ENCODE results near the gene COPS9.

The COPS9 gene

DNA sequence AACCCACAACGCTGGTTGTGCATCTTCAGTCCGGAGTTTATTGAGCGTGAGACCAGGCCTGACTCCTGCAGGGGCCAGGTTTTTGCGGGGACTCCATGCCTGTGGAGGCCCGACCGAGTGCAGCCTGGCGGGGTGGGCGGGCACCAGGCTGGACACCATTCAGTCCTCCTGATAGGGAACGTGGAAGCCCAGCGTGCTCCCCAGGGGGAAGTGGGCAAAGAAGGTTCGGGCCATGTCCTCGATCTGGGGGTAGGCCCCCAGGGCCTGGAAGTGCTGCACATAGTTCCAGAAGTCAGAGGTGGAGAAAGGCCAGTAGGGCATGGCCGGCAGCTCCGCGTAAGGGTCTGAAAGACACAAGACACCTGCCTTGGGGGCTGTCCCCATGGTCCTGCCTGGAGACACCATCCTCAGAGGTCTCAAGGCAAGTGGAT, 2.9 kb upstream of the COPS9 start:
- intact Hi-C loops (cut with DNase I): loop anchor here (5.0 kb wide), 1 partner anchor 117 kb away; no protein-coding TSS in a partner anchor
- peak in 4 of 10 donors; percentile 10 to 77 (median 68) for DNase-seq

DNA sequence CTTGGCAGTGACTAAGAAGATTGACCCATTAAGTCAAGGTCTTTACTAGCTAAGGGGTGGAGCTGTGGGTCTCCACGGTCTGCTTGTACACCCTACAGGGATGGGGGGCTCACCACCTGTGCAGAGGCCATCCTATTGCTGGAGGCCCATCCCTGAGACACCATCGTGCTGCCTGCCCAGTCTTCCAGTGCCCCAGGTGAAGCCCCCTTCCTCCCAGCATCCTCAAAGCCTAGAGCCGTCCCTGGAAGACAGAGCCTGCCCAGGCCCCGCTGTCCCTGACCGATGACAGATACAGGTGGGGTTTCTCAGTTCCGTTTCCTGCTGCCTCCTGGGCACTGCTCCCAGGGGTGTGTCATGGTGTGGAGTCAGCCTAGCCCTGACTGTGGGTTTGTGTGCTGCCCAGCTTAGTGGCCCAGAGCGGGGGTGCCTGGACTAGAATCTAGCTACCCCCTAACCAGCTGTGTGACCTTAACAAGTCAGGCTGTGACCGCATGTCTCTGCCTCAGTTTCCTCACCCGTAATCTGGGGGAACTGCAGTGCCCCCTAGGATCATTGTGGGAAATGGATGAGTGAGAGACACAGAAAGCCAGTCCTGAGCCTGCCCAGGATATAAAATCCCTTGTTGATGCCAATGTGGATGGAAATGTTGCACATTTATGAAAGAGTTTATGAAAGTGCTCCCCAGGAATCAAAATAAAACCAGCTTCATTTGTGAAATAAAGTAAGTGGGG, 2.3 kb upstream of the COPS9 start:
- intact Hi-C loops (cut with DNase I): loop anchor here (5.0 kb wide), 1 partner anchor 116 kb away; no protein-coding TSS in a partner anchor
- DNase-seq: peak in 3 of 10 donors; percentile 35 to 57 (median 57)

DNA sequence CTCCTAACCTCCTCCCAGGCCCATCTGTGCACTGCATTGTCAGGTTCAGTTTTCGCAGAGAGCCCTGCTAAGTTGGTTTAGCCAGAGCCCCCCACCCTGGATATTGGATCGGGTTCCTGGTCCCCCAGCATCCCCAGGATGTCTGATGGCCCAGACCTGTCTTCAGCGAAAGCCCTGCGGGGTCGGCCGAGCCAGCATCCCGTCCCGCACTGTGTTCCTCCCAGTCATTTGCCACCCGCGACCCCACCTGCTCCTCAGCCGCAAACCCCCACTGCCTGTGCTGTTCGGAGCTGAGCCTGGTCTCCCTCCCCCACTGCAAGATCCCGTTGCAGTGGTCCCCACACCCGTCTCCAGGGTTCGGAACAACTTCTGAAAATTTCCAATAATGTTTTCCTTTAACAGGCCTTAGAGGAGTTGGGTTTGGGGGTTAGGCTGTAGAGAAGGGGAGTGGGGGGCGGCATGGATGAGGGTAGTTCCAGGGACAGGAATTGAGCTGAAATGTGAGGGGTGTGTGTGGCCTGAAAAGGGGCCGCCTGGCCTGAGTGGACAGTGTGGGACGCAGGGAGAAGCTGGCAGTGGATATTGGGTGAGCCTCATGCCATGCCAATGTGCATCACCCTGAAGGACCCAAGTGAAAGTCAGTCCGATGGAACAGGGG, 1.6 kb upstream of the COPS9 start:
- intact Hi-C loops (cut with DNase I): loop anchor here (5.0 kb wide), 1 partner anchor 115 kb away; no protein-coding TSS in a partner anchor
- peak in 3 of 10 donors; percentile 54 to 81 (median 66) for DNase-seq

DNA sequence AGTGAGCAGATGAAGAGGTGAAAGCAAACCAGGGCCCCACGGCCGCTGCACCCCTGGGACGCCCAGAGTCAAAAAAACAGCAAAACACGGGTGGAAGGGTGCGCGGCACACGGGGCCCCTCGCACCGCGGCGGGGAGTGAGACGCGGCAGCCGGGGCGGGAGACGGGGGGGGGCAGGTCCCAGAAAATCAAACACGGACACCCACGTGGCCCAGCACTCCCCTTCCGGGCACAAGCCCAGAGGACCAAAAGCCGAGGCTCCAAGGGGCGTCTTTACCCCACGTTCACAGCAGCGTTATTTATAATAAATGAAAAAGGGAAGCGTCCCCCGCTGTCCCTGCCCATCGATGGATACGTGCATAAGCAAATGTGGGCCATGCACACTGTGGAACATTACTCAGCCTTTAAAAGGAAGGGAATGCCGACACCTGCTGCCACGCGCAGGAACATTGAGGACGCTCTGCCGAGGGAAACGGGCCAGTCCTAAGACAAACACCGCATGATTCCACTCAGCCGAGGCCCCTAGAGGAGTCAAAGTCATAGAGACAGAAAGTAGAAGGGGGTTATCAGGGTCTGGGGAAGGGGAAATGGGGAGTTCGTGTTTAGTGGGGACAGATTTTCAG, 677 bp upstream of the COPS9 start:
- intact Hi-C loops (cut with DNase I): loop anchor here (5.0 kb wide), 1 partner anchor 114 kb away; no protein-coding TSS in a partner anchor
- DNase-seq: peak in 3 of 10 donors; percentile 69 to 74 (median 74)

DNA sequence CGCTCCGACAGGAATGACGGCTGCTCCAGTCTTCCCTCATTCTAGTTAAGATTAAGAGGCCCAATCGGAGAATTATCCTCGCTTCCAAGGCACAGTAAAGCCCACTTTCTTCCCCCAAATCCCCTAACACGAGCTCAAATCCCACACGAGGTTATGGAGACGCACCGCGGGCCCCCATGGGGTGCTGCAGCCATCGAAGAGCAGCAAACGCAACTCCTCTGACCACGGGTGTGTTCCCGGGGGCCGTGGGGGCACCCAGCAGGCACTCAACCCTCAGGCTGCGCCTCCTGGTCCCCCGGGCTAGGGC, 446 bp downstream of the COPS9 start:
- no peak for DNase-seq
- intact Hi-C loops (cut with DNase I): loop anchor here (5.0 kb wide), 1 partner anchor 113 kb away; no protein-coding TSS in a partner anchor

DNA sequence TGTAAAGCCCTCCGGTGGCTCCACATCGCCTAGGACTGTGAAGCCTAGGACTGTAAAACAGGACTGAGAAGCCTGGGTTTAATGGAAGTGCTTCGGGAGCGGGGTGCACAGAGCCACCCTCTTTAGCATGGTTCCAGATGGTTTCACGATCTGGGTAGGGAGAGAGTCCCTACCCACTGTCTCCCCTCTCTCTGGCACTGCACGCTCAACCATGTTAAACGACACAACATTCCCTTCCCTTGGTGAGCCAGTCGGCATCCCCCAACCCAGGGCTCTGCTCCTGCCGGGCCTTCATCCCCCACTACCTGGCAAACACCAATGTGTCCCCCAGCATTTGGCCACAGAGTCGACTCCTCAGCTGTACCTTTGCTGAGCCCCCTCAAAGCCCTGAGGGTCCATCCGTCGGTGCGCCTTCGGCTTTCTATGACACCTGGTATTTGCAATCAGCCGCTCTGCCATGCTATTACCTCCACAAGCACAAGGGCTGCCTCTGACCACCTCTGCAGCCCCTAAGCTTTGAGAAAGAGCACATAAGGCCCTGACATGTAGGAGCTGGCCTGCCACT, 1.1 kb downstream of the COPS9 start:
- DNase-seq: peak in 1 of 10 donors; percentile 79
- intact Hi-C loops (cut with DNase I): loop anchor here (5.0 kb wide), 1 partner anchor 113 kb away; no protein-coding TSS in a partner anchor

DNA sequence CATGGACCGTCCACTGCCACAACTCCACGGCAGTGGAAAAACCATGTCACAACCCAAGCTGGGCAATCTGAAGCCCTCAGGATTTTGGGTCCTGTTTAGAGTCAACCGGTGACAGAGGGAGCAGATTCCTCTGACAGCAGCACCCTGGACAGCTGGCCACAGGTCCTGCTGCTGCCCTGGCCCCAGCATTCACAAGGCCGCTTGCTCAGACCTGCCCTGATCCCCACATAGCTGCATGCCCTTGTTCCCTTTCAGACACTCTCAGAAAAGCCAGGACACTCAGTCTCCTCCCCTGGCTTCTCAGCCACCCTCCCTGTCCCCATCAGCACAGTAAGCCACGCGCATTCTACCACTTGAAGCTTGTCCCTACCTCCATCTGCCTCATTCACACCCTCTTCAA, 1.6 kb downstream of the COPS9 start:
- intact Hi-C loops (cut with DNase I): no loop called here
- no peak for DNase-seq

DNA sequence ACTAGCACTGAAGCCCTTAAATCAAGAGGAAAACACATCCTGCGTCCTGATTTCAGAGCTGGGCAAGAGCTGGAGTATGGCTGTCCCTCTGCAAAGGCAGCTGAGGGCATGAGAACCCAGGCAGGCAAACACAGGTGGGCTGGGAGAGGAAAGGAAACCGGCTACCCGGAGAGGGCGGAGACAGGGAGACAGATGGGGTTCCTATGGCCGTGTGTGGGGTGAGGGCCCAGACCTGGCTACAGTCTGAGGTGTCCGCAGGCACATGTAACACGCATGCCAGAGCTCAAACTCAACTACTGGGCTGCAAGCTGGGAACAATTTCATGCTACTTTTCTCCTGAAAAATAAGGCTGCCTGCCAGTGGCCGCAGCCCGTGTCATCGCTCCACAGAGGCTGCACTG, 2.7 kb downstream of the COPS9 start:
- DNase-seq: peak in 1 of 10 donors; percentile 70
- intact Hi-C loops (cut with DNase I): no loop called here

DNA sequence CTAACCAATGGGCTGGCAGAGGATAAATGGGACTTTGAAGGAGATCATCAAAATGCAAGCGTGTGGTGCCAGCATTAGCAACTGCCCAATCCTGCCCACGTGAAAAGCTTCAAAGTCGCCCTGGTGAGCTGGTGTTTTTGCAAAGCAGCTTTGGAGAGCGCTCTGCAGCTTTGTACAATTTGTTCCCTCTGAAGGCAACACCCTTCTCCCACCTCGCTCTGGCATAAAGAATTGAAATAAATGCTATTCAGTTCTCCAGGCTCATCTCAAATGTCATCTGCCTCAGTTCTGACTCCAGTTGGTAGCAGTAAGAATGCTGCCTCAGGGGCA, 3.5 kb downstream of the COPS9 start:
- intact Hi-C loops (cut with DNase I): no loop called here
- peak in 7 of 10 donors; percentile 45 to 89 (median 64) for DNase-seq

DNA sequence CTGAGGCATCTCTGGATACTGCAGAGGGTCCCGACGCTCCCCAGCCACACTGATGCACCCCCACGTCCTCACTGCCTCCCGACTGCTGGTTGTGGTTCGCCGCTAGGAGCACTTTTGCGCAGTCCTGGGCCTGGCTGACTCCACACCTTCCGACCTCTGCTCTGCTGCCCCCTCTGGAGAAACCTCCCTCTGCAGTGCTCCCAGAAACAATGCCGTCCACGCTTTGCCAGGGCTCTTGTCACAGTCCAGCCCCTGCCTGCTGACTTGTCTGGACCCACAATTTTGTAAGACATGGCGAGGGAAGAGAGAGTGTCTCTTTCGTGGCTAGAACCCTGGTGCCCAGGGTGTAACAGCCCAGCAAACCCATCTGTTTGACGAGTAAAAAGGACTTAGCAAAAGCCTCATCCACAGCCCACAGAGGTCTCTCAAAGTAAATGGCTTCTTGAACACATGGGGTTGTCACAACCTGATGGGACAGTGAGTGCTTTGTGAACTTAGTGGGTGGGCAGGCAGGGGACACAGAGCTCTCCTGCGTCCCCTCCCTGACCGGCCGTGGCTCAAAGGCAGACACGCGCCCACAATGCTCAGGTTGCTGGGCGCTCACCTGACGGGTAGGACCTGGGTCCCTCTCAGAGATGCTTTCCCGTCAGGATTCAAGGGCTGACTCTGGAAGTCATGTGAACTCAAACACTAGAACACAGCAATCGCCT, 4.0 kb downstream of the COPS9 start:
- peak in 4 of 10 donors; percentile 15 to 73 (median 36) for DNase-seq
- intact Hi-C loops (cut with DNase I): no loop called here

DNA sequence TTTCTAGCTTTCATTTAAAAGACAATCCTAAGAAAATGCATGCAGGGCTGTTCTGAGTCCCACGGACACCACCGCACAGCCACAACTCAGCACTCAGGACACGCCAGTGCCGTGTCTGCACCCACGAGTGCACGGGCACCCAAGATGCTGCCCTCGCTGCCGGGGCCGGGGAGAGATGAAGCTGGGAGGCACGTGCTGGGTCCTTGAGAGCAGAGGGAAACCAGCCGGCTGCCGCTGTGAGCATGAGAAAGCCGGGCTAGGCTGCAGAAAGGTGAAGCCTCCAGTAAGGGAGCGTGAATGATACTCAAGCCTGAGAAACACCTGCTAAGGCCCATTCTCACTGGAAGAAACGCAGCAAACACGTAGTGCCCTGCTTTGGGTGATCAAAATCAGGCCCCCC, 4.8 kb downstream of the COPS9 start:
- peak in 4 of 10 donors; percentile 7 to 68 (median 36) for DNase-seq
- intact Hi-C loops (cut with DNase I): no loop called here

DNA sequence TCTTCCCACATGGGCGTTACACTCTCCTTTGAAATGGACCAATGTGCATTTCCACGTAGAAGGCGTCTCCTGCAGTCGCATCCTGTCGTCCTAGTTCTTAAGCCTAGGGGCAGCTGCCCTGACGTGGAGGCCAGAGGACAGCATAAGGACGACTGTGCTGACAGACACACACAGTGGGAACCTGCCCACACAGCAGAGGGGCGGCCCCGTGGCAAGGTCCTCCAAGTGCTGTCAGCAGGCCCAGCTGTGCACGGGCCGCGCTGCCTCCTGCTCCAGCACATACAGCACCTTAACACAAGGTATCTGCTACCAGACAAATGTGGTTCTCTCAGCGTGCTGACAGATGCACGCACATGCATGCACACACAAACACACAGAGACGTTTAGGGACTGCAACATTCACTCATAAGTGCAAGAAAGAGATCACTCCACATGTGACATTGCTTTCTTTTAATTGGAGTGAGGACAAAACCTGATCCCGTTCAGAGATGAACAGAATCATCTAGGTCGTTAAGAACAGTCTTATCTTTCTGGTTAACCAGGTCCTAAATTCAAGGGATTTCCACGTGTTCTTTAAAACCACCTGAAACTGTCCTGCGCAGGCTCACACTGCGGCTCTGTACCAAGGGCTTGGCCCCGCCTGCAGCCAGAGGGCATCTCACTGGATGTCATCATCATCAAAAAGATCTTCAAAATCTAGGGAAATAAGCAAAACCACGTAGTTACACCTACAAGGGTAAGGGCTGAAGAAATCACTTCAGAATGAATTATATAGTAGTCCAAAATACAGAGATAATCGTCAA, 5.5 kb downstream of the COPS9 start:
- peak in 4 of 10 donors; percentile 3 to 72 (median 31) for DNase-seq
- intact Hi-C loops (cut with DNase I): no loop called here

DNA sequence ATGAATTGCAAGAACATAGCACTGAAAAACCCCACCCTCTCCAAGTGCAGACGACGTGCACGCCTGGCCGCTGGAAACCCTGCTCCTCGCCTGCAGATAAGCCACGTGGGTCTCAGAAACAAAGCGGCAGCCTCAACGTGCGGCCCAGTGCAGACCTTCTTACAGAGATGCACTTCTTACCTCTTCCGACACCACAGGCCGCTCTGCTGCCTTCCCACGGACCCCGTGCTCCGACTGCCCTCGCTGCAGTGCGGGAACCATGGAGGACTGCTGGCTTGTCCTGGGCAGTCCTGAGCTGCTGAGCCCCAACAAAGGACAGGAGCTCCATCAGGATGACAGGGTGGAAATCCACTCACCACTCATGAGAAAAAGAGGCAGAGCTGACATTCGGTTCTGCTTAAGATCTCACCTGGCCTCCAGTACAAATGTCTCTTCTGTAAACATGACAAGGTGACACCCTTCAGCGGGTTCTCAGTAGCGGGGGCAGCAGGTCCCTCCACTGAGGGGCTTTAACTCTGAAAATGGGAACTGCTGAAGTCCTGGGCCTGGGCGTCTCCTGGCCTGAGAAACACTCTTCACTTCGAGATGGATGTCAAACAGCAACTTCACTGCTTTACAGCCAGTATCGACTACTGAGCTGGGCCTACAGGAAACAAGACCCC, 6.2 kb downstream of the COPS9 start:
- DNase-seq: peak in 4 of 10 donors; percentile 5 to 68 (median 44)
- intact Hi-C loops (cut with DNase I): no loop called here

DNA sequence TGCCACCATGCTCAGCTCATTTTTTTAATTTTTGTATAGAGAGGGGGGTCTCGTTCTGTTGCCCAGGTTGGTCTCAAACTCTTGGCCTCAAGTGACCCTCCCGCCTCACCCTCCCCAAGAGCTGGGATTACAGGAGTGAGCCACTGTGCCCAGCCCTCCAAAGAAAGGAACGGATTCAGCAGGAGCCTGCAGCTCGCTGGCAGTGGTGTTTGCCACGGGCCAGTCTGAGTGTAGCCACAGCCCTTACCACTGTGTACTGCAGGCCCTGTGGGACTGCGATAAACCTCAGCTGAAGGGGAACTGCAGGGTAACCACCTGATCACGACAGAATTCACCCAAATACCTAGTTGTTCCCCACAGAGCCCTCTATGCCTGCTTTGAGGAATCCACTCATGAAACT, 6.8 kb downstream of the COPS9 start:
- intact Hi-C loops (cut with DNase I): no loop called here
- DNase-seq: peak in 1 of 10 donors; percentile 53

DNA sequence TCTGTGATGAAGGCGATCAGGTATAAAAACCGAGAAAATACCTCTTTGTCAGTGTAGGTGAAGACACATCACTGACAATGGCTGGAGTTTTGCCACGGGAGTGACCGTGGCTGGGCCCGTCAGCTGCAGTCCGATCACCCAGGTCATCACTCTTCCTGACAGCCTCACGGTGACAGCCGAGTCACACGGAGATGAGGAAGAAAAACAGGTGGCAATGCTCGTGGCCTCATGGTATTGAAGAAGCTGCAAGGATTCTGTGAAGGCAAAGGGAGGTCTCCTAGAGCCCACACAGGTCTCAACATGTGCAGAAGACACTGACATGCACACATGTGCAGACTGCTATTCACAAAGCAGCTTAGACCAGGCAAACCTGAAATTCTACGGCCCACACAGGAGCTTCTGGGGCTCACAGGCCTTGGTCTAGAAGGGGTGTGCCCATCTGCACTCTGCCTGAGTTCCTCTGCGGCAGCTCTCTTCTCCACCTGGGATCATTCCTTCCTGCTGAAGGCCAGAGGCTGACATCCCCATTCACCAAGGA, 7.4 kb downstream of the COPS9 start:
- DNase-seq: peak in 2 of 10 donors; percentile 9 to 43
- intact Hi-C loops (cut with DNase I): no loop called here

DNA sequence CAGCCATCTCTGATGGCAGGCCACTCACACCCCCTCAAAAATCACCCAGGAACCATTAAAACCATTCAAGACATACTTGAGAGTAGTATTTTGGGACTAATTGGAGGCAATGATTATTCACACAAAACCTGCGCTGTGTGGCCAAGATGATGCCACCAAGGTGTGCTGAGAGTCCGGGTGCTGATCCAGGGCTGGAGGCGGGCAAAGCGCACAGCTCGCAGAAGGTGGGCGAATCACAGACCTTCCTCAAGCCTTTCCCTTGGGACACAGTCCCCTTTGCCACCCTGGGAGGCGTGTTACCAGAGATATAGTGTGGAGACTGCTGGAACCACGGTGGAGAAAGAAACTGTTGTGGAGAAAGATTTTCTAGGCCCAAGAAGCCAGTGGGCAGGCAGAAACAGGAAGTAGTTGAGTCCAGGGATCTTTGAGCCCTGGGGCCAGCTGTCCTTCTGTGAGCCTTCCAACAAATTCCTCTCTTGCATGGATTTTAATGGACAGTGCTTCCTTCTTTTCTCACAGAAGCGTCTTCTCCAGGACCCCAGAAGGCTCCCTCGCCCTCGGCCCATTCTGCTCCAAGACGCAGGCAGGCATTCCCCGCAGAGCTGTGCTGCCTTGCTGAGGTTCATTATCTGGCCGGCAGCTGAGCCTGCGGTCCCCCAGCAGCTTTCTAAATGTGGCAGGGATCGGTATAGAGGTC, 8.0 kb downstream of the COPS9 start:
- intact Hi-C loops (cut with DNase I): no loop called here
- DNase-seq: peak in 2 of 10 donors; percentile 5 to 59

DNA sequence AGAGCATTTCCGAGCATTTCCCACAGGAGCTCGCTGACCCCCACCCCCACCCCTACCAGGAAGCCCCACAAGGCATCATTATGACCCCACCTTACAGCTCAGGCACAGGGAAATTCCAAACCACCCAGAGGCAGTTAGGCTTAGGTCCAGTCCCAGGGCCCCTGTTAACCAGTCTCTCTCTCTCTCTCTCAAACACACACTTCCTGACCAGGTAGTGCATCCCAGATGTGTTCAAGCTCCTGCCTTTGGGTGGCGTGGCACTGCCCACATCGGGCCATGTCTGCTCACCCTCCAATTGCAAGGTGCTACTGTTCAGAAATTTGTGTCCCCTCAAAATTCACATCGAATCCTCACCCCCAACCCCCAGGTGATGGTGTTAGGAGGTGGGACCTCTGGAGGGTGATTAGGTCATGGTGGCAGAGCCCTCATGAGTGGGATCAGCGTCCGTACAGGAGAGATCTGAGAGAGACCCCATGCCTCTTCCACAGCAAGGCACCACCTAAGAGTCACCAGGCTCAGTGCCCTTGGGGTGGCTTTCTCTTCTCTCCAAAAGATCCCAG, 8.8 kb downstream of the COPS9 start:
- intact Hi-C loops (cut with DNase I): no loop called here
- DNase-seq: peak in 1 of 10 donors; percentile 3

DNA sequence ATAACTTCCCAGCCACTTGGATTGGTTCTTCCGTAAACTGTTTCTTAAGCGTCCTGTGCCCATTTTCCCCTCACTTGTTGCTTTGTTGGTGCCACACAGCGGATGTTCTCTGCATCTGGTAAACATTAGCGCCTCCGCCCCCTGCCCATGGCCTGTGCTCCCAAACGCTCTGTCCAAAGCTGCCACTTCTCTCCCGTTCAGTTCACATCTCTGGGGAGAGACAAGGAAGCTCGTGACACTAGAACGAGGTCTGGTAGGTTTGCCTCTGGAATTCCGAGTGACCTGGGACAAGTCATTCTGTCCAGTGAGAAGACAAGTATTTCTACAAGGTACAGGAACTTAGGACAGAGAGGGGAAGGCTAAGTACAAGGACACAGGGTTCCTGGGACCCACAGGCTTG, 9.4 kb downstream of the COPS9 start:
- intact Hi-C loops (cut with DNase I): no loop called here
- DNase-seq: no peak

Measured in posterior cingulate gyrus (tissue), 11 donors.